ENCODE data around the gene MAP1LC3B. TPM values are rescaled to one million over a fixed set of nuclear protein-coding genes. Genes with fewer than 3 reads are reported as not detected.

MAP1LC3B gene
- total RNA-seq, 3 donors from 2014 or later, result 66.5 to 82.9 (median 67.3) TPM

GRCh38 chr16:87368029-87368770, 23.9 kb upstream of the MAP1LC3B start:
- ATAC-seq (no peak), DNase-seq (peak in 1 of 3 donors; percentile 3)
- Histone ChIP-seq H3K9me3 (no peaks in the 10 kb centered on the region), H3K36me3 (ENCODE audit: low read depth) (no peaks in the 10 kb centered on the region), H3K4me3 (no peak overlapping the region), H3K4me1 (ENCODE audit: low read depth) (peaks cover 30% of the 10 kb centered on the region)
- no peak for TF ChIP-seq CTCF (IDR thresholded peaks at IDR 0.05)
- intact Hi-C loops (cut with DNase I, micrococcal nuclease), result no loop called here

GRCh38 chr16:87369117-87369765, 22.9 kb upstream of the MAP1LC3B start:
- TF ChIP-seq CTCF (IDR thresholded peaks at IDR 0.05), result no peak
- DNase-seq (peak in 1 of 3 donors; percentile 15), ATAC-seq (no peak)
- Histone ChIP-seq H3K9me3 (no peaks in the 10 kb centered on the region), H3K4me3 (no peak overlapping the region), H3K36me3 (ENCODE audit: low read depth) (no peaks in the 10 kb centered on the region), H3K4me1 (ENCODE audit: low read depth) (peaks cover 25% of the 10 kb centered on the region)
- intact Hi-C loops (cut with DNase I, micrococcal nuclease), result no loop called here

GRCh38 chr16:87369796-87370719, 22.1 kb upstream of the MAP1LC3B start:
- Histone ChIP-seq H3K4me3 (no peak overlapping the region), H3K9me3 (no peaks in the 10 kb centered on the region), H3K4me1 (ENCODE audit: low read depth) (peaks cover 25% of the 10 kb centered on the region), H3K36me3 (ENCODE audit: low read depth) (no peaks in the 10 kb centered on the region)
- no peak for TF ChIP-seq CTCF (IDR thresholded peaks at IDR 0.05)
- ATAC-seq (no peak), DNase-seq (peak in 1 of 3 donors; percentile 48)
- intact Hi-C loops (cut with DNase I, micrococcal nuclease), result no loop called here

- ATAC-seq (no peak), DNase-seq (no peak)
- Histone ChIP-seq H3K9me3 (no peaks in the 10 kb centered on the region), H3K4me1 (ENCODE audit: low read depth) (peaks cover 16% of the 10 kb centered on the region), H3K4me3 (no peak overlapping the region), H3K36me3 (ENCODE audit: low read depth) (no peaks in the 10 kb centered on the region)
- intact Hi-C loops (cut with DNase I, micrococcal nuclease), result no loop called here
- TF ChIP-seq CTCF (IDR thresholded peaks at IDR 0.05), result no peak
Measured at GRCh38 chr16:87371261-87371866, 20.8 kb upstream of the MAP1LC3B start.

GRCh38 chr16:87372305-87372704, 19.8 kb upstream of the MAP1LC3B start:
- Histone ChIP-seq H3K9me3 (no peaks in the 10 kb centered on the region), H3K4me1 (ENCODE audit: low read depth) (peaks cover 9% of the 10 kb centered on the region), H3K4me3 (no peak overlapping the region), H3K36me3 (ENCODE audit: low read depth) (no peaks in the 10 kb centered on the region)
- ATAC-seq, result no peak
- intact Hi-C loops (cut with DNase I, micrococcal nuclease), result no loop called here
- TF ChIP-seq CTCF (IDR thresholded peaks at IDR 0.05), result no peak
- no peak for DNase-seq
